ENCODE results near the gene XCL1.

The XCL1 gene

GRCh38 chr1:168608796-168609715, 32.7 kb downstream of the XCL1 start:
- Histone ChIP-seq H3K27me3 (ENCODE audit: insufficient read depth, low read length) (no peaks in the 10 kb centered on the region), H3K4me1 (ENCODE audit: insufficient read depth, low read length) (no peaks in the 10 kb centered on the region), H3K27ac (ENCODE audit: low read depth, low read length) (no peak overlapping the region), H3K9ac (ENCODE audit: low read depth, low read length) (no peak overlapping the region), H3K9me3 (ENCODE audit: insufficient read depth, low read depth, low read length) (no peaks in the 10 kb centered on the region), H3K4me3 (ENCODE audit: low read length) (no peak overlapping the region), H3K36me3 (ENCODE audit: insufficient read depth, low read length) (no peaks in the 10 kb centered on the region)
- WGBS: 53% methylated on average over 20 of the region's 20 CpGs

DNA sequence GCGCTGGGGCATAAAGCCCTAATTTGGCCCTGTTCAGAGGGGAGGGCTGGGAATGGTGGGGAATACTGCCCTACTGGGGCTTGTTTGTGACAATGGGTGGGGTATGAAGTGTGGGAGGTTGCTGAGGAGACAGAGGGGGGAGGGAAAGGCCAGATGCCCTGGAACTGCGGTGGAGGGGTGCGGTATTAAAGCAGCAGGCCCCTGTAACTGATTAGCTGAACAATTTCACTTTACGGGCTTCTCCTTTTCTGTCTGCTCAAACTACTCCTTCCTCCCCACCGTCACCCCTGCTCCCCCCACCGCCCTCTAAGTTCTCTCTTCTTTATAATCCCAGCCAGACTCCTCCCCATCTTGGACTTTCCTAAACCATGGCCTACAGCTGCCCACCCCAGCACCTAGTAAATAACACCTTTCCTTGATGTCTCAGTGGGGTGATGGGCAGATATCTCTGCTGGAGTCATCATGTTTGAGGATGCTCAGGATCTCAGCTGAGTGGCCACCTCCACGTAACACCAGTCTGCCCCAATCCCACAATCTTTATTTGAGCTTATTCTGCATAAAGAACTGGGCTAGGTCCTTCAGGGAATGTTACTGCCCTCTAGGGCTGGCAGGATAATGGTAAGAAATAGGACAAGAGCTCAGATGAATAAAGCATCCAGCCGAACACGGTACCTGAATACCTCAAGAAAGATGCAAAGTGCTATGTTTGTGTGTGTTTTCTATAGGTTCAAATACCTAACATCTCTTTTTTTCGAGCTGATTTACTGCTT, 33.5 kb downstream of the XCL1 start:
- H3K4me3 ChIP-seq (ENCODE audit: low read length): no peak overlapping the region
- H3K9me3 ChIP-seq (ENCODE audit: insufficient read depth, low read depth, low read length): no peaks in the 10 kb centered on the region

DNA sequence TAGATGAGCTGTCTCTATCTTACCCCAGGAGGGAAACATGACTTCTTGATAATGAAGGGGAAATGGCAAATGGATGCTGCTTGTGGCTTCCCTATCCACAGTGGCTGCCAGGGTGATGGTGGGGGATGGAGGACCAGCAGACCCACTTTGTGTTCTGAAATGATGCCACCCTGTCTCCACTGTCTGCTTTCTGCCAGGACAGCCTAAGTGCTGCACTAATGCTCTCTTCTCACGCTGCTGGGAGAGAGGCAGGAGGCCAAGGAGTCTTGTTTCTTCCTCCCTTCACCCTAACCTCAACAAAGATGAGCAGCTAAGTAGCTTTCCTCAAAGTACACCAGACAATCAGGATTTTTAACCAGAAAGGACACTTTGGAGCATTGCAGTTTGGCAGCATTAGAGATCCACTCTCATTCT, 36.6 kb downstream of the XCL1 start:
- H3K9ac ChIP-seq (ENCODE audit: low read depth, low read length): no peak overlapping the region
- H3K27me3 ChIP-seq (ENCODE audit: insufficient read depth, low read length): no peaks in the 10 kb centered on the region
- no peaks in the 10 kb centered on the region for H3K9me3 ChIP-seq (ENCODE audit: insufficient read depth, low read depth, low read length)
- no peak overlapping the region for H3K4me3 ChIP-seq (ENCODE audit: low read length)
- no peaks in the 10 kb centered on the region for H3K4me1 ChIP-seq (ENCODE audit: insufficient read depth, low read length)
- WGBS: 86% methylated on average over 1 of the region's 1 CpG
- H3K36me3 ChIP-seq (ENCODE audit: insufficient read depth, low read length): no peaks in the 10 kb centered on the region
- no peak overlapping the region for H3K27ac ChIP-seq (ENCODE audit: low read depth, low read length)

More for the DNA sequence above, 33.5 kb downstream of the XCL1 start:
- Histone ChIP-seq H3K27ac (ENCODE audit: low read depth, low read length) (no peak overlapping the region), H3K4me1 (ENCODE audit: insufficient read depth, low read length) (no peaks in the 10 kb centered on the region), H3K36me3 (ENCODE audit: insufficient read depth, low read length) (no peaks in the 10 kb centered on the region), H3K9ac (ENCODE audit: low read depth, low read length) (no peak overlapping the region), H3K27me3 (ENCODE audit: insufficient read depth, low read length) (no peaks in the 10 kb centered on the region)
- WGBS: 82% methylated on average over 10 of the region's 10 CpGs

DNA sequence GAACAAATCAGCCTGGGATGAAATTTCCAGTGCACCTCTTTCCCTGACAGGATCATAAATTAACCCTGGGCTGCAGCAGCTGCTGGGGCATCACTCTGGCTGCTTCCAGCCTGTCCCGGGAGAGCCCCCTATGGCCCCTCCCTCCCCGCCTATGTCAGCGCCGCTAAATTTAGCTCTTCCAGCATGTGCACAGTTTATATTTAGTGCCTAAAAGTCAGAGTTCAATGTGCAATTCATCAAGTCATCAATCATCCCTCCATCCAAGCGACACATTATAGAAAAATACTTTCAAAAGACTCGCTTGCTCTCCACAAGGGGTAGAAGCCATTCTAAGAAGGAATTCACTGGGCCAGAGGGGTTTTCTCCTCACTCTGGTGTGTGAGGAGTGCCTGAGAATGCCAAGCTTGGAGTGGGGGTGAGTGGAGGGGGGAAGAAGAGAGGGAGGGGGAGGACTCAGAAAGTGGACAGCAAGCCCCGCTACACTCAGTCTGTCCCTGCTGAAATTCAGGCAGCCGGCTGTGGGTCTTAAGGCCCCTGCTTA, 37.4 kb downstream of the XCL1 start:
- no peak overlapping the region for H3K4me3 ChIP-seq (ENCODE audit: low read length)
- no peaks in the 10 kb centered on the region for H3K36me3 ChIP-seq (ENCODE audit: insufficient read depth, low read length)
- H3K9me3 ChIP-seq (ENCODE audit: insufficient read depth, low read depth, low read length): no peaks in the 10 kb centered on the region
- no peak overlapping the region for H3K9ac ChIP-seq (ENCODE audit: low read depth, low read length)
- WGBS: 94% methylated on average over 8 of the region's 8 CpGs
- H3K4me1 ChIP-seq (ENCODE audit: insufficient read depth, low read length): no peaks in the 10 kb centered on the region
- no peaks in the 10 kb centered on the region for H3K27me3 ChIP-seq (ENCODE audit: insufficient read depth, low read length)
- no peak overlapping the region for H3K27ac ChIP-seq (ENCODE audit: low read depth, low read length)

DNA sequence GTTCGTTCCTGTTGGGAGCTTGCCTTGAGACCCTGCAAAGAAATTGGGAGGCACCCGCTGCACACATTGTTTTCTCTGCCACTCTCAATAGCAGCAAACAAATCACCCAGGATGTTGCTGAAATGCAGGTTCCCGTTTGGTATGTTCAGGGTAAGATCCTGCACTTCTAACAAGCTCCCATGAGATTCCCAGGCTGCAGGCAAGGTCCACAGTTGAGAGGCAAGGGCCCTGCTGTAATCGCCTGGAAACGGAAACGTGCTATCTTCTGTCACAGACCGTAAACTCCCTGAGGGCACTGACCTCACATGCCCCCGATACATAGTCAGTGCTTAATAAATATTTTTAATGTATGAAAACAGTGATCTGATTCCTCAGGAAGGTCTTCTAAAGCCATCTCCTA, 37.8 kb downstream of the XCL1 start:
- Histone ChIP-seq H3K9me3 (ENCODE audit: insufficient read depth, low read depth, low read length) (no peaks in the 10 kb centered on the region), H3K4me3 (ENCODE audit: low read length) (no peak overlapping the region), H3K9ac (ENCODE audit: low read depth, low read length) (no peak overlapping the region), H3K36me3 (ENCODE audit: insufficient read depth, low read length) (no peaks in the 10 kb centered on the region), H3K27me3 (ENCODE audit: insufficient read depth, low read length) (no peaks in the 10 kb centered on the region), H3K27ac (ENCODE audit: low read depth, low read length) (no peak overlapping the region), H3K4me1 (ENCODE audit: insufficient read depth, low read length) (no peaks in the 10 kb centered on the region)
- 92% methylated on average over 7 of the region's 8 CpGs for WGBS

- Histone ChIP-seq H3K4me1 (ENCODE audit: insufficient read depth, low read length) (no peaks in the 10 kb centered on the region), H3K4me3 (ENCODE audit: low read length) (no peak overlapping the region), H3K36me3 (ENCODE audit: insufficient read depth, low read length) (no peaks in the 10 kb centered on the region), H3K27ac (ENCODE audit: low read depth, low read length) (no peak overlapping the region), H3K9me3 (ENCODE audit: insufficient read depth, low read depth, low read length) (no peaks in the 10 kb centered on the region), H3K27me3 (ENCODE audit: insufficient read depth, low read length) (no peaks in the 10 kb centered on the region), H3K9ac (ENCODE audit: low read depth, low read length) (no peak overlapping the region)
- 73% methylated on average over 2 of the region's 2 CpGs for WGBS
These were observed 39.6 kb downstream of the XCL1 start for GRCh38 chr1:168615965-168616364.

DNA sequence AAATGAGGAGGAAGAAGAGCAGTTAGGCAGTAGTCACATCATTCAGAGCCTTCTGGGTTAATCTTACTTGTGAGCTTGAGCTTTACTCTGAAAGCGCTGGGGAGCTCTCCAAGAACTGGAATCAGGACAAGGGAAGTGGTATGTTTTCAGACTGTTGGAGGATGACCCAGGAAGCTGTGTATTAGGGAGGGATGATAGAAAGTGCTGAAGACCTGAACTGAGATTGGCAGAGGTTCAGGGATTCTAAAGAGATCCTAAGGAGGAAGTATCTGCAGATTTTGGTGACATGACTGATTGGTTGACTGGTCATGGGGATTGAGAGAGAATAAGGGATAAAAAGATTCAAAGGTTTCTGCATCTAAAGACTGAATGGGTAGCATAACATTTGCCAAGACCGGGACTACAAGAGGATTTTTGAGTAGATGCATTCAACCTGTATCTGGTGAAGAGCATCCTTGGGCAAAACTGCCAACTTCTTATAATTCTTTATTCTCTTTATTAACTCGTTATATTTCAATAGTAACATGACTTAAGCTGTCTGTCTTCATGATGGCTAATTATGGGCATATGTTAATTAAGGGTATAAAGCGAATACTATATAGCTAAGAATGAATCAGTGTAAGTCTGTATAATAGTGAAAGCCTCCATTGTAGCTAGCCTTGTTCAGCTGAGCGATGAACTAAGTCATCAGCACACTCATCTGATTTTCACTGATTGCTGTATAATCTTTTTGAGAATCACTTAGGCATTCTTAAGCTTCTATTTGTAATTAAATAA, 41.8 kb downstream of the XCL1 start:
- H3K4me3 ChIP-seq (ENCODE audit: low read length): no peak overlapping the region
- no peaks in the 10 kb centered on the region for H3K9me3 ChIP-seq (ENCODE audit: insufficient read depth, low read depth, low read length)
- H3K27me3 ChIP-seq (ENCODE audit: insufficient read depth, low read length): no peaks in the 10 kb centered on the region
- no peaks in the 10 kb centered on the region for H3K4me1 ChIP-seq (ENCODE audit: insufficient read depth, low read length)
- H3K27ac ChIP-seq (ENCODE audit: low read depth, low read length): no peak overlapping the region
- H3K36me3 ChIP-seq (ENCODE audit: insufficient read depth, low read length): no peaks in the 10 kb centered on the region
- H3K9ac ChIP-seq (ENCODE audit: low read depth, low read length): no peak overlapping the region
- WGBS: 91% methylated on average over 5 of the region's 5 CpGs

- H3K27ac ChIP-seq (ENCODE audit: low read depth, low read length): no peak overlapping the region
- H3K4me1 ChIP-seq (ENCODE audit: insufficient read depth, low read length): no peaks in the 10 kb centered on the region
- H3K27me3 ChIP-seq (ENCODE audit: insufficient read depth, low read length): no peaks in the 10 kb centered on the region
- H3K9ac ChIP-seq (ENCODE audit: low read depth, low read length): no peak overlapping the region
- no peak overlapping the region for H3K4me3 ChIP-seq (ENCODE audit: low read length)
- WGBS: 95% methylated on average over 2 of the region's 2 CpGs
- H3K9me3 ChIP-seq (ENCODE audit: insufficient read depth, low read depth, low read length): no peaks in the 10 kb centered on the region
- H3K36me3 ChIP-seq (ENCODE audit: insufficient read depth, low read length): no peaks in the 10 kb centered on the region
These were observed 42.5 kb downstream of the XCL1 start for GRCh38 chr1:168618886-168619285.

DNA sequence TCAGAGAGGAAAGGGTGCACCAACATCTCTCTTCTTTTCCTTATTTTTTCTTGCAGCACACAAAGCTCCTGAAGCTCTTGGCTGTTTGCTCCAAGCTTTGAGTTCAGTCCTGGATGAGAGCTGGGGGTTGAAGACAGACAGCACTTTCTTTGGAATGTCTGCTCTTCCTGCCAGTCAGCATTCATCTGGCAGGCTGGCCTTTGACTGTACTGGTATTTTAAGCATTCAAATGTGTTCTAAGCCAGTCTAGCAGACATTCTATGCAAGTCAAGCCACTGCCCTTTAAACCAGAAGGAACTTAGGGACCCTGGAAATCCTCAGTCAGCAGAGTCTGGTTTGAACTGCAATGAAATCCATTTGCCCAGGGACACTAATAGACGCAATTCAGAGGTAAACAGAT, 45.0 kb downstream of the XCL1 start:
- 0 out of 2 replicates have a peak, but pooled peaks cover 3% of the 10 kb centered on the region for H3K4me1 ChIP-seq (ENCODE audit: insufficient read depth, low read length)
- no peaks in the 10 kb centered on the region for H3K27me3 ChIP-seq (ENCODE audit: insufficient read depth, low read length)
- no peak overlapping the region for H3K4me3 ChIP-seq (ENCODE audit: low read length)
- no peak overlapping the region for H3K9ac ChIP-seq (ENCODE audit: low read depth, low read length)
- WGBS: 89% methylated on average over 1 of the region's 1 CpG
- H3K27ac ChIP-seq (ENCODE audit: low read depth, low read length): no peak overlapping the region
- H3K36me3 ChIP-seq (ENCODE audit: insufficient read depth, low read length): no peaks in the 10 kb centered on the region
- no peaks in the 10 kb centered on the region for H3K9me3 ChIP-seq (ENCODE audit: insufficient read depth, low read depth, low read length)

DNA sequence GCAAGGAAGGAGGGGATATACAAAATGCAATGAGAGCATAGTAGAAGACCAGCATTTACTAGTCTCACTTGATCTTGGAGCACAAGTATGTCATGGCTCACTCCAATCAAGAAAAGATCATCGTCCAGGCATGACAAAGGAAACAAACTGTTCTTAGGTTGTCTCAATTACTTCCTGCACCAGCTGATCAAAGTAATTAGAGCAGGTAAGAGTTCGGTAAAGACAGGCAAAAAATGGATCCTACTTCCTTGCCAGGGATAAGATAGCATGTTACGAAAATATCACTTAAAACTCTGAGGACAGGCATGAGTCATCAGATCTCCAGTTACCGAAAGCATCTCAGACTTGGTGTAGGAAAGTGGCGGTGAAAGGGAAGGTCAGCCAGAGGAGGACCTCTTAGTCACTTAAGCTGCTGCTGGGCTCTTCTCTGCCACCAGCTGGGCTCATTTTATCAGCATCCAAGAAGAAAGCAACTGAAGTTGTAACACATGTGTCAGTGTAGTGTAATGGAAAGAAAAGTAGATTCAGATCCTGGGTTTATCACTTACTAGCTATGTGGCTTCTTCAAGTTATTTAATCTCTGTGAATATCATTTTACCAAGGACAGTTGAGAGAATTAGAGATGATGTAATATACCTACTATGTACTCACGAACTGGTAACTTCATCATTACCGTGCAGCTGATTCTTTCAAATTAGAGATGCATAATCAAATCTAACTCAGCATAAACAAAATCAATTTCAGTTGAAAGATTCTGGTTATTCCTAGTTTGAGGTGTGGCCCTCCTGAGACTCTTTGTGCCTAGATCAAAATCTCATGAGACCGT, 46.8 kb downstream of the XCL1 start:
- Histone ChIP-seq H3K4me3 (ENCODE audit: low read length) (no peak overlapping the region), H3K9me3 (ENCODE audit: insufficient read depth, low read depth, low read length) (no peaks in the 10 kb centered on the region), H3K27ac (ENCODE audit: low read depth, low read length) (no peak overlapping the region), H3K36me3 (ENCODE audit: insufficient read depth, low read length) (no peaks in the 10 kb centered on the region), H3K9ac (ENCODE audit: low read depth, low read length) (no peak overlapping the region), H3K4me1 (ENCODE audit: insufficient read depth, low read length) (0 out of 2 replicates have a peak, but pooled peaks cover 3% of the 10 kb centered on the region), H3K27me3 (ENCODE audit: insufficient read depth, low read length) (no peaks in the 10 kb centered on the region)
- 92% methylated on average over 8 of the region's 8 CpGs for WGBS
